AG04449 (cell line): ENCODE measurements around the gene BMPR1B.

Experiments
- CTCF ChIA-PET: fragments of 350-600 bp; formaldehyde crosslinking; extraction: SDS; loops from one replicate; lab custom pipeline; 2021; ENCODE audit warnings: antibody characterized with exemption; lab: Yijun Ruan, JAX
- POLR2A ChIA-PET: fragments of 400-600, 350-600 bp; formaldehyde crosslinking; extraction: SDS; loops from one replicate; lab custom pipeline; 2020; ENCODE audit warnings: antibody characterized with exemption, inconsistent platforms; lab: Yijun Ruan, JAX
- DNase-seq: peaks from one replicate; pipeline ENCODE4 v3.0.0-alpha.2; 2010; ENCODE audit warnings: low read depth, low spot score
- H3K4me3 ChIP-seq: 2 replicates; pipeline ENCODE4 v1.5.1; 2011; ENCODE audit warnings: low read depth, mild to moderate bottlenecking, control low read depth, low read length
- CTCF ChIP-seq: IDR thresholded peaks from one replicate; pipeline ENCODE4 v1.5.1; 2011; ENCODE audit warnings: mild to moderate bottlenecking, moderate library complexity, low read length, control low read depth, inconsistent platforms; ENCODE audit not compliant: insufficient read depth; ENCODE audit errors: missing control alignments

BMPR1B gene

GRCh38 chr4:94909645-94910044 is 151.9 kb downstream of the BMPR1B start:
- no peak overlapping the region for H3K4me3 ChIP-seq
- CTCF ChIA-PET, result no interaction called here
- no peak for DNase-seq
- TF ChIP-seq CTCF, result no peak
- POLR2A ChIA-PET, result no interaction called here

DNA sequence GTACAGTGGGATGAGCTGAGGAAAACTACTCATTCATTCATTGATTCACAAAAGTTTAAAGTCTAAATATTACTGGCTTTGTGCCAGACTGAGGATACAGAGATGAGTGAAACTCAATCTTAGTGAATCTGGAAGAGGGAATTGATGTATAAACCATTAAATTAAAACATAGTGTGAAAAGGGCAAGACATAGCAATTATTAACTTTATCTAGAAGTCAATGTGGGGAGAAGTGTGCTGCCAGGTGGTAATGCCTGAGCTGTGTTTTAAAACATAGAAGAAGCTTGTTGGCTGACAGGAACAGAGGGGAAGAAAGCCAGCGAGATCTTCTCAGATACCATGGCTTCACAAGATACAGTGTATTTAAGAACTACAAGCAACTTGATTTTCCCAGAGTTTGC is 153.4 kb downstream of the BMPR1B start:
- CTCF ChIA-PET, result no interaction called here
- TF ChIP-seq CTCF, result no peak
- no peak overlapping the region for H3K4me3 ChIP-seq
- no peak for DNase-seq
- POLR2A ChIA-PET, result no interaction called here

DNA sequence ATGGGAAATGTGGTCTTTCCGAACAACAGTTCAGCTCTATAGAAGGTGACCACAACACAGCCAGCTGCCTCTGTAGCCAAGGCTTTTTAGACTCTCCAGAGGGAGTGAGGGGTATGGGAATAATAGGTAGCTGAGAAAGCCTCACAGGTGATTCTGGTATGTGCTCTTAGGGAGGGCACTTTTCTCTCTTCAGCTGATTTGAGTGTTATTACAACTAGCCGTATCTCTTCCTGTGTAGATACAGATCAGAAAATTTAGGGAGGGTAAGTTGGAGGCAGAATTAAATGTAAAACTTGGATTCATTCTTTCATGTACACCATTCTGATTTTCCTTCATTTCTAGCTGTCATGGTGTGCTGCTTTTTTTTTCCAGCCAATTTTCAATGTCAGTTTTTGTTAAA is 154.9 kb downstream of the BMPR1B start:
- POLR2A ChIA-PET, result no interaction called here
- CTCF ChIA-PET, result no interaction called here
- DNase-seq, result no peak
- H3K4me3 ChIP-seq, result no peak overlapping the region
- TF ChIP-seq CTCF, result no peak

GRCh38 chr4:94913316-94913715 is 155.6 kb downstream of the BMPR1B start:
- no peak for DNase-seq
- ChIA-PET POLR2A (no interaction called here), CTCF (no interaction called here)
- H3K4me3 ChIP-seq, result no peak overlapping the region
- no peak for TF ChIP-seq CTCF

- no peak overlapping the region for H3K4me3 ChIP-seq
- POLR2A ChIA-PET, result no interaction called here
- TF ChIP-seq CTCF, result no peak
- CTCF ChIA-PET, result no interaction called here
- no peak for DNase-seq
Measured at GRCh38 chr4:94917146-94917545, 159.4 kb downstream of the BMPR1B start.

GRCh38 chr4:94918543-94918942 is 160.8 kb downstream of the BMPR1B start:
- H3K4me3 ChIP-seq, result no peak overlapping the region
- ChIA-PET CTCF (interaction anchor here (1.1 kb wide), 1 partner anchor 29 kb away, joined by 3 read pairs; no protein-coding TSS in a partner anchor), POLR2A (no interaction called here)
- DNase-seq, result no peak
- TF ChIP-seq CTCF, result no peak
